Right kidney (tissue), 1 donor: ENCODE data around the gene HMCN2.
A peak's percentile ranks its signal among the peaks of the same experiment; 100 is the strongest.

Experiments
- DNase-seq: peaks from one replicate; pipeline ENCODE4 v3.0.0-alpha.2; 2016

HMCN2 gene

GRCh38 chr9:130418776-130419175, 153.2 kb downstream of the HMCN2 start:
- no peak for DNase-seq

- DNase-seq, result no peak
Observed at GRCh38 chr9:130419521-130420035, 154.0 kb downstream of the HMCN2 start.

GRCh38 chr9:130421154-130421801, 155.7 kb downstream of the HMCN2 start:
- no peak for DNase-seq

- no peak for DNase-seq
Observed at GRCh38 chr9:130421802-130422276, 156.3 kb downstream of the HMCN2 start.

GRCh38 chr9:130422546-130422945, 157.0 kb downstream of the HMCN2 start:
- no peak for DNase-seq

GRCh38 chr9:130423272-130423671, 157.7 kb downstream of the HMCN2 start:
- DNase-seq, result no peak

GRCh38 chr9:130424595-130425454, 159.3 kb downstream of the HMCN2 start:
- DNase-seq, result no peak

GRCh38 chr9:130425741-130426466, 160.3 kb downstream of the HMCN2 start:
- no peak for DNase-seq

- DNase-seq, result no peak
Observed at GRCh38 chr9:130426467-130426773, 160.9 kb downstream of the HMCN2 start.

- no peak for DNase-seq
Observed at GRCh38 chr9:130426883-130427282, 161.3 kb downstream of the HMCN2 start.

GRCh38 chr9:130427326-130427725, 161.8 kb downstream of the HMCN2 start:
- no peak for DNase-seq

GRCh38 chr9:130428086-130428665, 162.6 kb downstream of the HMCN2 start:
- DNase-seq, result no peak

GRCh38 chr9:130429381-130429780, 163.8 kb downstream of the HMCN2 start:
- DNase-seq, result no peak

- DNase-seq, result no peak
Observed at GRCh38 chr9:130429831-130430230, 164.3 kb downstream of the HMCN2 start.

GRCh38 chr9:130430232-130430631, 164.7 kb downstream of the HMCN2 start:
- DNase-seq, result no peak

- no peak for DNase-seq
Observed at GRCh38 chr9:130430734-130431535, 165.4 kb downstream of the HMCN2 start.

GRCh38 chr9:130431536-130432303, 166.2 kb downstream of the HMCN2 start:
- no peak for DNase-seq

- DNase-seq, result no peak
Observed at GRCh38 chr9:130432362-130432761, 166.8 kb downstream of the HMCN2 start.

- no peak for DNase-seq
Observed at GRCh38 chr9:130432796-130433167, 167.2 kb downstream of the HMCN2 start.

GRCh38 chr9:130433168-130433946, 167.8 kb downstream of the HMCN2 start:
- DNase-seq, result peak; percentile 73
